ENCODE results near the gene TP53RK. TPM values are rescaled to one million over a fixed set of nuclear protein-coding genes. Genes with fewer than 3 reads are reported as not detected.

TP53RK gene
- total and polyA plus RNA-seq, 2 of the 13 experiments (the other 11 are each of a cell fraction or from before 2014, with no cell fraction given) = 12.9 to 25.5 TPM

- peak; percentile 91 for TF ChIP-seq MEIS1 (CRISPR knock-in tag; IDR thresholded peaks at IDR 0.05; ENCODE audit: borderline replicate concordance)
- TF ChIP-seq ZNF260 (CRISPR knock-in tag; IDR thresholded peaks at IDR 0.05; ENCODE audit: borderline replicate concordance, low read depth) = no peak
- peak; percentile 92 for TF ChIP-seq KLF12 (CRISPR knock-in tag; IDR thresholded peaks at IDR 0.05; ENCODE audit: borderline replicate concordance)
- TF ChIP-seq MEIS2 (CRISPR knock-in tag; IDR thresholded peaks at IDR 0.05) = peak; percentile 90
- TF ChIP-seq ZNF775 (CRISPR knock-in tag; IDR thresholded peaks at IDR 0.05; ENCODE audit: borderline replicate concordance) = peak; percentile 24
- 0 out of 2 replicates have a peak, but pooled peaks have one; percentile 87 for TF ChIP-seq ZNF75D (CRISPR knock-in tag; IDR thresholded peaks at IDR 0.05; ENCODE audit: borderline replicate concordance)
- peak; percentile 95 for TF ChIP-seq ZNF225 (CRISPR knock-in tag; IDR thresholded peaks at IDR 0.05)
- no peak for TF ChIP-seq RFX1 (IDR thresholded peaks at IDR 0.05)
- peak; percentile 90 for TF ChIP-seq ZNF746 (CRISPR knock-in tag; IDR thresholded peaks at IDR 0.05)
- no peak; the same call in 1 of the 2 replicates for TF ChIP-seq MAZ (IDR thresholded peaks at IDR 0.05; ENCODE audit: borderline replicate concordance, low read depth, low read length)
- no peak; the same call in none of the 2 replicates for TF ChIP-seq MAZ (CRISPR knock-in tag; IDR thresholded peaks at IDR 0.05; ENCODE audit: low read depth)
- TF ChIP-seq ZBTB37 (CRISPR knock-in tag; IDR thresholded peaks at IDR 0.05) = no peak; the same call in 1 of the 2 replicates
- TF ChIP-seq, protein P1, sequence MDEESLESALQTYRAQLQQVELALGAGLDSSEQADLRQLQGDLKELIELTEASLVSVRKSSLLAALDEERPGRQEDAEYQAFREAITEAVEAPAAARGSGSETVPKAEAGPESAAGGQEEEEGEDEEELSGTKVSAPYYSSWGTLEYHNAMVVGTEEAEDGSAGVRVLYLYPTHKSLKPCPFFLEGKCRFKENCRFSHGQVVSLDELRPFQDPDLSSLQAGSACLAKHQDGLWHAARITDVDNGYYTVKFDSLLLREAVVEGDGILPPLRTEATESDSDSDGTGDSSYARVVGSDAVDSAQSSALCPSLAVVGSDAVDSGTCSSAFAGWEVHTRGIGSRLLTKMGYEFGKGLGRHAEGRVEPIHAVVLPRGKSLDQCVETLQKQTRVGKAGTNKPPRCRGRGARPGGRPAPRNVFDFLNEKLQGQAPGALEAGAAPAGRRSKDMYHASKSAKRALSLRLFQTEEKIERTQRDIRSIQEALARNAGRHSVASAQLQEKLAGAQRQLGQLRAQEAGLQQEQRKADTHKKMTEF (CRISPR knock-in tag; IDR thresholded peaks at IDR 0.05) = peak; percentile 96
- peak; percentile 97 for TF ChIP-seq ZNF33B (CRISPR knock-in tag; IDR thresholded peaks at IDR 0.05)
- no peak for TF ChIP-seq ZEB1 (IDR thresholded peaks at IDR 0.05; ENCODE audit: insufficient replicate concordance, low read depth)
- TF ChIP-seq, protein P2, sequence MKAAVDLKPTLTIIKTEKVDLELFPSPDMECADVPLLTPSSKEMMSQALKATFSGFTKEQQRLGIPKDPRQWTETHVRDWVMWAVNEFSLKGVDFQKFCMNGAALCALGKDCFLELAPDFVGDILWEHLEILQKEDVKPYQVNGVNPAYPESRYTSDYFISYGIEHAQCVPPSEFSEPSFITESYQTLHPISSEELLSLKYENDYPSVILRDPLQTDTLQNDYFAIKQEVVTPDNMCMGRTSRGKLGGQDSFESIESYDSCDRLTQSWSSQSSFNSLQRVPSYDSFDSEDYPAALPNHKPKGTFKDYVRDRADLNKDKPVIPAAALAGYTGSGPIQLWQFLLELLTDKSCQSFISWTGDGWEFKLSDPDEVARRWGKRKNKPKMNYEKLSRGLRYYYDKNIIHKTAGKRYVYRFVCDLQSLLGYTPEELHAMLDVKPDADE (CRISPR knock-in tag; IDR thresholded peaks at IDR 0.05) = peak; percentile 98
- TF ChIP-seq LBX2 (CRISPR knock-in tag; IDR thresholded peaks at IDR 0.05; ENCODE audit: borderline replicate concordance) = peak; percentile 76; the same call in 1 of the 2 replicates
- peak; percentile 42; the same call in 1 of the 2 replicates for TF ChIP-seq FOSL2 (CRISPR knock-in tag; IDR thresholded peaks at IDR 0.05)
- peak; percentile 90; the same call in 1 of the 2 replicates for TF ChIP-seq ZFP36L1 (CRISPR knock-in tag; IDR thresholded peaks at IDR 0.05)
- peak; percentile 60; the same call in 1 of the 2 replicates for TF ChIP-seq ZNF143 (CRISPR knock-in tag; IDR thresholded peaks at IDR 0.05)
- TF ChIP-seq ZNF841 (CRISPR knock-in tag; IDR thresholded peaks at IDR 0.05; ENCODE audit: borderline replicate concordance) = no peak
- no peak for TF ChIP-seq FOXO4 (CRISPR knock-in tag; conservative IDR thresholded peaks at IDR 0.05)
- peak; percentile 59 for TF ChIP-seq GATAD1 (CRISPR knock-in tag; IDR thresholded peaks at IDR 0.05)
- no peak for TF ChIP-seq ATRX (CRISPR knock-in tag; IDR thresholded peaks at IDR 0.05; ENCODE audit: borderline replicate concordance)
- 0 out of 2 replicates have a peak, but pooled peaks have one; percentile 25 for TF ChIP-seq ZFP36L2 (CRISPR knock-in tag; IDR thresholded peaks at IDR 0.05)
These were observed at the start of gene TP53RK (continued) for GRCh38 chr20:46689082-46689753.

Measured in HepG2 (cell line).